IPS DF 4.7 (cell line): ENCODE measurements around the gene ASTN2.

Experiments
- DNase-seq: peaks from one replicate; pipeline ENCODE4 v3.0.0-alpha.2; 2013; ENCODE audit warnings: low spot score; ENCODE audit errors: extremely low read depth

Gene ASTN2

GRCh38 chr9:116774421-116775180 is 640.3 kb downstream of the ASTN2 start:
- no peak for DNase-seq

DNA sequence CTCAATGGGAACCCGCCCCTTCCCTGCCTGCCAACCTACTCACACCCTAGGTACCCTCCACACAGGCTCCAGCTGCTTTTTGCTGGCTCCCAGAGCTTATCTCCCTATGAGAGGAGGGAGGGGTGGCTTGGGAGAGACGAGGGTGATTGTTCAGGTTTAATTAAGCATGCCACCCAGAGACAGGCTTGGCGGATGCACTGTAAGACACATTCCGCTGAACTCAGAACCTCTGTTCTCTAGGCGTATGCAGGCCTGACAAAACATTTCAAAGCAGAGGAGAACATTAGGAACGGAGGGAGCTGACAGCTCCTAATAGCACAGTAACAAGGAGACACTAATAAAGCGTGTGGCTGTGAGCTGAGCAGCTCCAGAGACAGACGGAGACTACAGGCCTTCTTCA is 647.6 kb downstream of the ASTN2 start:
- DNase-seq = no peak

GRCh38 chr9:116765011-116765410 is 649.8 kb downstream of the ASTN2 start:
- DNase-seq = no peak

DNA sequence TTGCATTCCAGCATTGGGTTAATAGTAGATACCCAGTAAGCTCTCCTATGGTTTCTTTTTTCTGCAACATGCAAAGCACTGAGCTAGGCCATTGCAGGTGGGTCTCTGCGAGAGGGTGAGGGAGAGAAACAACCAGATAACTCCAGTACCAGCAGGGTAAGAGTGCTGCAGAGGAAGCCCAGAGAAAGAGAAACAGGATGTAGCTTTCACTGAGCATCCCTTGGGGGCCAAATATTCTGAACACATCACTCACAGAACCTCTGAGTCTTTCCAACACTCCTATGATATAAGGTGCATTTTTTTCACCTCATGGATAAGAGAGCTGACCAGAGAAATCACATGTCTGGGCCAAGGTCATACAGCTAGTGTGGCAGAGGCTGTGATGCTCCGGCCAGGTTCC is 651.1 kb downstream of the ASTN2 start:
- no peak for DNase-seq

DNA sequence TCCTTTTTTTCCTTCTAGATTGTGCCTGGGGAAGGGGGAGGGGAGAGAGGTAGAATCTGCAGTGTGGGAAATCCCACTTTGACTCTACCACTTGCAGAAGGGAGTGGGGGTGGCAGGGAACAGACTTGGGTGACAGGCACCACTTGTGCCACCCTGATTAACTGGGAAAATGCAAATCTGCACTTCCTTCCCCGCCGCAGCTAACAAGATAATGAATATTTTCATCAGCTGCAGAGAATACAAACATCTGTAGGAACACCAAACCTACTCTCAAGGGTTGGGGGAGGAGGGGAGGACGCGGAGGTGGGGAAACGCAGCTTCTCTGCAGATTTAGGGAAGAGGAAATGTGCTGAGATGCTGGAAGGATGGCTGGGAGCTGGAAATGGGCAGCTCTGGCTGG is 654.2 kb downstream of the ASTN2 start:
- no peak for DNase-seq

GRCh38 chr9:116757030-116757429 is 657.8 kb downstream of the ASTN2 start:
- no peak for DNase-seq

DNA sequence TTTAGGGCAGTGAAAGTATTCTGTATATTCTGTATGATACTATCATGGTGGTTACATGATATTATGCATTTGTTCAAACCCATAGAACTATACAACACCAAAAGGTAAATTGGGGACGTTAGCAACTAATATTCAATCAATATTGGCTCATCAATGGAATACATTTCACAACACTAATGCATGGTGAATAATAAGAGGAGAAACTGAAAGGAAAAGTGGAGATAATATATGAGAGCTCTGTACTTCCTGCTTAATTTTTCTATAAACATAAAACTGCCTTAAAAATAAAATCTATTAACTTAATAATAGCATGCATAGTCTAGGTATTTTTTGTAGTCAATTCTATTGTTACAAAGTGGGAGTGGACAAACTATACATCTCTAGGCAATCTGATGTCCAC is 661.5 kb downstream of the ASTN2 start:
- no peak for DNase-seq

DNA sequence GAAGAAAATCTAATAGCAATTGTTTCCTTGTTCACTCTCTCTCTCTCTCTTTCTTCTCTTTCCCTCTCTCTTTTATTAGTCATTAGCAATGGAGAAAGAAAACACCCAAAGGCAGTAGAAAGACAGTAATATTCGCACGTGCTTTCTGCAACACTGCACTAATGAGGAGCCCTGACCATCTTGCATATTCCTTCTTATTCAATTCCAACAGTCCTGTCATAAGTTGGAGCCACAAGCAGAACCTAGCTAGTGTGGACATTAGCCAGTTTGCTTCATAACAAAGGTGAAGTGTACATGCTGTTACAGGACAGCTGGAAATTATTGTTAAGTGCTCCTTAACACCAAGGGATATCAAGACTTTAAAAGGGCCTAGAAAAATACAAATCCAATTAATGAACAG is 664.3 kb downstream of the ASTN2 start:
- DNase-seq = no peak

DNA sequence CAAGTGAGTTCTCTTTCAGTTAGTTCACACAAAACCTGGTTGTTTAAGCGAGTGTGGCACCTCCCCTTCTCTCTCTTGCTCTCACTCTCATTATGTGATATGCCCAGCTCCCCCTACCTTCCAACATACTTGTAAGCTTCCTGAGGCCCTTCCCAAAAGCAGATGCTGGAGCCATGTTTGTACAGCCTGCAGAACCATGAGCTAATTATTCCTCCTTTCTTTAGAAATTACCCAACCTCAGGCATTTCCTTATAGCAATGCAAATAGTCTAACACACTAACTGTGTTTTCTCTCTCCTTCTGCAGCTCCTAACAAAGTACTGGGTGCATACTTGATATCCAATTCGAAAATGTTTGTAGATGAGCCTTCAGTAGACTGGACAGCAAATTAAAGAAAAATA is 665.1 kb downstream of the ASTN2 start:
- no peak for DNase-seq

- no peak for DNase-seq
Observed at GRCh38 chr9:116749176-116749575, 665.7 kb downstream of the ASTN2 start.

DNA sequence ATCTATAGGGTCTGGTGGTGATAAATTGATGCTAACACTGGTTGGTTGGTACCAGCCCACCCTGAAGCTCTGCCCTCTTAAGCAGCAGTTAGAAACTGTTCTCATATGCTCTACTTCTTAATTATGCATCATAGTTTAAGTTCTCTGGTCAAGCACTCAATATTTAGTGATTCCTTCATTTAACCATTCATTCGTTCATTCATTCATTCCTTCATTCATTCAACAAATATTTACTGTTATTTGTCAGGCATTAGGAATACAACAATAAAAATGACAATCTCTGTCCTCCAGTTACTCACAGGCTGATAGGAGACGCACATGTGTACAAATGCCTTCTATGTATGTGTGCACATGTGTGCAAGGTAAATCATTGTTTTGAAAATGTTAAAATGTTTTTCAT is 673.1 kb downstream of the ASTN2 start:
- no peak for DNase-seq

DNA sequence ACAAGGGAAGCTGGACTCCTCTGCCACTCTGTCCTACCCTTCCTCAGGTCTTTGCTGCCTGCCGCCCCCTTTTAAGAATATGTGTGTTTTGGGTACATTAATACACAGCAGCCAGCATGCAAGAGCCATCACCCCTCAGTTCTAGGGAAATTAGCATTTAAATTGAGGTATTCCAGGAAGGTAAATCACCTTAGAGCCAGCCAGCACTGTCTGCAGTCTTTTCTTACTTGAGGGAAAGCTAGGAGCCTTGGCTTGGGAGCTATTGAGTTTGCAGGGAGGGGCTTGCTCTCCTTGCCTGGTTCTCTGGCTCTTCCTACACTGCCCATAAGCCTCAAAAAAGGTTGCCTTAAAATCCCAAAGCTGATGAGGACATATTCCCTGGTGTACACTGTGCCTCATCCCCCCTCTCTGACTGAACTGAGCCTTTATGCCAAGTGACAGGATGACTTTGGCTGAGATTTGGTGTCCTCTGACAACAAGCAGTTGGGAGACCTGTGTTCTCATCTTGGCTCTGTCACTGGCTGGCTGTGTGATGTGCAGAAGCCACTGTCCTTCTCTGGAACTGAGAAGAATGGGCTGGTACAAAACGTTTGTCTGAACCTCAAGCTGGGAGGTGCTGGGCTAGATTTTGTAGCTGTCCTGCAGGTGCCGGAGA is 673.6 kb downstream of the ASTN2 start:
- no peak for DNase-seq

DNA sequence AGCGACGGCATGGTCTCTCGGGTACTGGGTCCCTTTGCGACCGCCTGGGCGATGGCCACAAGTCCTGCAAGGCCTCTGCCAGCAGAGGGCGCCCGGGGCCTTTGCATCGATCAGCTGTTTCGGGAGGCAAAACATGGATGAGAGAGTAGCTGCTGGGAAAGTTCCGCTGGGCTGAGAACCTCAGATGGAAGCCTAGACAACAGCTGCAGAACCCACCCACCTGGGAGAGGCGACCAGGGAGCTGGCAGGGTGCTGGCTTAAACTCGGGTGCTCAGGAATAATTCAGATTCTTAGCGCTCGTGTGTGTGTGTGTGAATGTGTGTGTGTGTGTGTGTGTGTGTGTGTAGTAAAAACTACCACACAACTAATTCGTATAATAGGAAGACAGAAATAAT is 677.7 kb downstream of the ASTN2 start:
- DNase-seq = peak; percentile 58

DNA sequence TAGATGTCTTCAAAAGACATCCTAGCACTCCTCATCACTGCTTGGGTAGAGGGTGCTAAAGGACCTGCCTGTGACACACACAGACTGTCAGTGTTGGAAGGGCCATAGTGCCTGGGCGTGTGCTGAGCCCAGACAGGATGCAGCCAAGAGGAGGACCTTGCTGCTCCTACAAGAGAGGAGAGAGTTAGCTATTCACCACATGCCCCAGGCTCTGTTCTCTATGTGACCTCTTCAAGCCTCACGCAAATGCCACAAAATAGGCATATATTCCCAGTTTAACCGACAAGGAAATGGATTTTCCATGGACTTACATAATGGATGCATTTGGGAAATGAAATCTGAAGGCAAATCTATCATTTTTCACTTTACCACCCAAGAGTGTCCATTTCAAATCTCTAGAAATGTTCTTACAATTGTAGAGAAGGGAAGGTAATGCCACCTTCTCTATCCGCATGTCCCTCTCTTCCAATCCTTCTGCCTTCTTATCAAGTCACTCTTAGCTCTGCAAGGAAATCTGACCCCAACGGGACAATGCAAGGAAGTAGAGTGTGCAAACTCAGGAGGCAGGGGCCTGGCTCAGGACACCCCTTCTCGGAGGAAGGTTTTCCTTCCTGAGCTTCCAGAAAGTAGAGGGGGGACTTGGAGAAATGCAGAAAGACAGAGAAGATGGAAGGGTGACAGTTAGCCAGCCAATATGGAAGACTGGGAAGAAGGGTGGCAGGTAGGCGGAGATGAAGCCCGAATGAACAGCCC is 678.3 kb downstream of the ASTN2 start:
- no peak for DNase-seq

- DNase-seq = no peak
Observed at GRCh38 chr9:116733010-116733641, 681.7 kb downstream of the ASTN2 start.

DNA sequence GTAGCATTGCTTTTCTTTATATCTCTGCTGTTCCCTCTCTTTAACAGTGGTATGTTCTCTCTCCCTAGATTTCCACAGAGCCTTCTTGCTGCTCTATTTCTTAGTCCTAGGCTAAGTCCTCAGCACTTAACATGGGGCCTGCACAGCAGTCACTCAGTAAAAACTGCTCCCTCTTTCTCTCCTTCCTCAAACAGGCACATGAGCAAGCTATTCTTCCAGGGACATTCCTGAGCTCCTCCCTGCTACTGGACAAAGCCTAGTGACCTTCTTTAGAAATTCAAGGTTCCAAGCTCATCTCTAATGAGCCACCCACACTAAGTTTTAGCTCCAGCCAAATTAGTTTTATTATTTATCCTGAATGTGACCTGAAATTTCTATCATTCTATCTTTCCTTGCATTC is 688.3 kb downstream of the ASTN2 start:
- DNase-seq = no peak

DNA sequence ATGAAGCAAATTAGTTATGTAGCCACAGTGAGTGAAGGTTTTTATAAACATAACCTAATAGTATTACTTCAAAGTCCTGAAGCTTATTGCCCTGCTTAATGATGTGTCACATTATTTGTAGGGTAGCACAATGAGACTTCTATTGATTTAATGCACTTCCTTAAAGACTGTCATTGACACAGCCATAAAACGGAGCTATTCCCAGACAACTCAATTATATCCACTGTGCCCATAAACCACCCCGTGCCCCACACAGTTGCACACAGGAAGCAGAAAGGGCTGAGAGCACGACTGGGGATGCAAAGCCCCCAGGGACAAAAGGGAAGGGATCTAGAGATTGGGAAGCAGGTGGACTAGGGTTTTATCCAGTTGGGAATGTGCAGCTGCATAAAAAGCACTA is 690.7 kb downstream of the ASTN2 start:
- DNase-seq = no peak

DNA sequence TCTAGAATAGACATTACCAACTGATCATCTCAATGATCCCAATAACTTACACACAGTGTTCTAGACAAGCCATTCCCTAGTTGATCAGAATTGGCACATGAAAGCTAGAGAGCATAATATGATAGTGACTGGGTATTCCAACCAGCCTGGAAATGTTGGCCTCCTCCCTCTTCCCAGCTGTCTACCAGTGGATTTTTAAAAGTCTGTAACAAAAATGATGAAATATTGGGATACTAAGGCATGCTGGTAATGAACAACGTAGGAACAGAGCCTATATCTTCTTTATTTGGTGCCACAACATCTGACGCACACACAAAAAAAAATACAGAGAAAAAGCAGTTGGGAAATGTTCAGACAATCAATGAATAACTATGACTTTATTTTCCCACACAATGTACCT is 692.9 kb downstream of the ASTN2 start:
- DNase-seq = no peak

DNA sequence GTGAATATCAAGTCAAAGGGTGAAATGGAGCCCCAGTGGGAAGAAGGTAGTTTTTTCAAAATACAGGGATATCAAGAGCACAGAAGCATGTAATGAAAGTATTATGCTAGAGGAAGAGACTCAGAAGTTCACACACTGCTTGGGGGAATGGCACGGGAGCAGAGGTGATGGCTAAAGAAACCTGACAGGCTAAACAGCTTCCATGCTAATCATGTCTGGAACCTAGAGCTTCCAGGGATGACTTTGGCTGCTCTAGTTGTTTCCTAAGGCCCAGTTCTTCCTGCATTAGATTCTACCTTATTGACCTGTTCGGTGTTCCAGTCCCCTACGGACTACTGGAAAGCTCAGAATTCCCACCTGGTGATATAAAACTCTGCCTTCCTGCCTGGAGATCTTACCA is 693.4 kb downstream of the ASTN2 start:
- no peak for DNase-seq

GRCh38 chr9:116720111-116720510 is 694.7 kb downstream of the ASTN2 start:
- no peak for DNase-seq

- no peak for DNase-seq
Observed at GRCh38 chr9:116718111-116718510, 696.7 kb downstream of the ASTN2 start.

DNA sequence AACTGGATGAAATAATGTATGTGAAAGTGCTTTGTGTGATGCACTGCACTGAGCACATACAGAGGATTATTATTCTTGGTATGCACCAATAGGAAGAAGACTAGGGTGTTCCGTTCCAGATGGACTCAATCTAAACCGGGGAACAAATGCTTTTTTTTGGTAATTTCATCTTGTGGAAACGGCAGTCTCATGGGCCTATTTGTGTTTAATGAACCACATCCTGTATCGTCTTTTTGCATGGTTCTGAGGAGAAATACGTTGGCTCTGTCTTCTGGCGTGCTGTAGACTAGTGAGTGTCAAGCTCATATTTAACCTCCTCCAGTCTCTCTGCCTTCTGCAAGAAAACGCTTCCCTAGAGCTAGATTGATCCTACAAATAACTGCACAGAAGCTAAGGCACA is 697.7 kb downstream of the ASTN2 start:
- DNase-seq = no peak
